DOHH2 (cell line): ENCODE data around the gene PPP1R14B.

Experiments
- H3F3A ChIP-seq: fragments of 200-600 bp; sonication (generic), shearing (Covaris generic); 2 replicates; pipeline ENCODE4 v1.6.0; 2016; ENCODE audit warnings: antibody characterized with exemption, mild to moderate bottlenecking; ENCODE audit not compliant: control insufficient read depth, insufficient read depth
- H3K27ac ChIP-seq: fragments of 200-600 bp; sonication (generic); 2 replicates; pipeline ENCODE4 v1.5.1; 2014; ENCODE audit warnings: low read depth, mild to moderate bottlenecking, low read length, moderate library complexity
- H3K27me3 ChIP-seq: fragments of 200-600 bp; sonication (generic); 2 replicates; pipeline ENCODE4 v1.6.1; 2014; ENCODE audit warnings: mild to moderate bottlenecking, low read length, mixed read lengths; ENCODE audit not compliant: control insufficient read depth
- H3K36me3 ChIP-seq: fragments of 200-600 bp; sonication (generic); 2 replicates; pipeline ENCODE4 v1.6.1; 2014; ENCODE audit warnings: mild to moderate bottlenecking, low read length, moderate library complexity, mixed read lengths; ENCODE audit not compliant: control insufficient read depth
- H3K4me1 ChIP-seq: fragments of 200-600 bp; sonication (generic); 2 replicates; pipeline ENCODE4 v1.6.1; 2014; ENCODE audit warnings: mild to moderate bottlenecking, low read length, mixed read lengths; ENCODE audit not compliant: control insufficient read depth
- H3K4me2 ChIP-seq: fragments of 200-600 bp; sonication (generic); 2 replicates; pipeline ENCODE4 v1.6.0; 2014; ENCODE audit warnings: mild to moderate bottlenecking, low read length, moderate library complexity
- H3K4me3 ChIP-seq: fragments of 200-600 bp; sonication (generic); 2 replicates; pipeline ENCODE4 v1.5.1; 2014; ENCODE audit warnings: mild to moderate bottlenecking, low read length, mixed read lengths
- H3K79me2 ChIP-seq: fragments of 200-600 bp; sonication (generic); 2 replicates; pipeline ENCODE4 v1.6.1; 2014; ENCODE audit warnings: mild to moderate bottlenecking, low read length, mixed read lengths; ENCODE audit not compliant: control insufficient read depth
- H3K9me2 ChIP-seq: fragments of 200-600 bp; sonication (generic); replicated peaks from 2 replicates; pipeline ENCODE4 v1.6.1; 2014; ENCODE audit warnings: mild to moderate bottlenecking, low read length, mixed read lengths; ENCODE audit not compliant: control insufficient read depth
- H3K9me3 ChIP-seq: fragments of 200-600 bp; sonication (generic); 2 replicates; pipeline ENCODE4 v1.6.1; 2014; ENCODE audit warnings: antibody characterized with exemption, low read length, mixed read lengths; ENCODE audit not compliant: control insufficient read depth, insufficient read depth
- H4K20me1 ChIP-seq: fragments of 200-600 bp; sonication (generic); 2 replicates; pipeline ENCODE4 v1.6.0; 2014; ENCODE audit warnings: low read depth, mild to moderate bottlenecking, antibody characterized with exemption, low read length, moderate library complexity; ENCODE audit not compliant: control insufficient read depth, insufficient read depth
- CTCF ChIP-seq: fragments of 200-600 bp; sonication (generic); IDR thresholded peaks from one replicate; pipeline ENCODE4 v1.5.1; 2014; ENCODE audit warnings: antibody characterized with exemption, mild to moderate bottlenecking, low read depth, low read length; ENCODE audit not compliant: poor library complexity, severe bottlenecking
- EZH2phosphoT487 ChIP-seq: fragments of 200-600 bp; sonication (generic); IDR thresholded peaks from 2 replicates; pipeline ENCODE4 v1.6.1; 2017; ENCODE audit warnings: borderline replicate concordance, mild to moderate bottlenecking, antibody characterized with exemption, low read length, moderate library complexity, mixed read lengths

The PPP1R14B gene

GRCh38 chr11:64259533-64260067, 12.9 kb upstream of the PPP1R14B start:
- Histone ChIP-seq H3K9me2 (no peaks in the 10 kb centered on the region), H3K27me3 (no peaks in the 10 kb centered on the region), H4K20me1 (no peaks in the 10 kb centered on the region), H3K79me2 (no peaks in the 10 kb centered on the region), H3K4me2 (no peak overlapping the region), H3K27ac (no peak overlapping the region), H3K4me1 (no peaks in the 10 kb centered on the region), H3K36me3 (peaks cover 52% of the 10 kb centered on the region), H3K4me3 (no peak overlapping the region), H3F3A (no peaks in the 10 kb centered on the region), H3K9me3 (no peaks in the 10 kb centered on the region)
- TF ChIP-seq CTCF (no peak), EZH2phosphoT487 (no peak)

- Histone ChIP-seq H3K4me3 (no peak overlapping the region), H3K27ac (no peak overlapping the region), H3K9me3 (no peaks in the 10 kb centered on the region), H3F3A (no peaks in the 10 kb centered on the region), H3K9me2 (no peaks in the 10 kb centered on the region), H3K27me3 (no peaks in the 10 kb centered on the region), H4K20me1 (no peaks in the 10 kb centered on the region), H3K79me2 (no peaks in the 10 kb centered on the region), H3K36me3 (peaks cover 48% of the 10 kb centered on the region), H3K4me1 (no peaks in the 10 kb centered on the region), H3K4me2 (no peak overlapping the region)
- TF ChIP-seq CTCF (no peak), EZH2phosphoT487 (no peak)
These were observed 12.3 kb upstream of the PPP1R14B start for GRCh38 chr11:64258946-64259532.

GRCh38 chr11:64258356-64258755, 11.6 kb upstream of the PPP1R14B start:
- Histone ChIP-seq H3K79me2 (no peaks in the 10 kb centered on the region), H3K9me3 (no peaks in the 10 kb centered on the region), H3K4me1 (no peaks in the 10 kb centered on the region; the same call in 1 of the 2 replicates), H4K20me1 (no peaks in the 10 kb centered on the region), H3K36me3 (peaks cover 44% of the 10 kb centered on the region), H3K27ac (no peak overlapping the region), H3K9me2 (no peaks in the 10 kb centered on the region), H3K4me2 (no peak overlapping the region), H3F3A (no peaks in the 10 kb centered on the region), H3K4me3 (no peak overlapping the region), H3K27me3 (no peaks in the 10 kb centered on the region)
- TF ChIP-seq CTCF (no peak), EZH2phosphoT487 (no peak)
